EL (cell line): ENCODE data around the gene ALOX15B.

Experiments
- DNase-seq: peaks from one replicate; pipeline ENCODE4 v3.0.0-alpha.2; 2016

ALOX15B gene

DNA sequence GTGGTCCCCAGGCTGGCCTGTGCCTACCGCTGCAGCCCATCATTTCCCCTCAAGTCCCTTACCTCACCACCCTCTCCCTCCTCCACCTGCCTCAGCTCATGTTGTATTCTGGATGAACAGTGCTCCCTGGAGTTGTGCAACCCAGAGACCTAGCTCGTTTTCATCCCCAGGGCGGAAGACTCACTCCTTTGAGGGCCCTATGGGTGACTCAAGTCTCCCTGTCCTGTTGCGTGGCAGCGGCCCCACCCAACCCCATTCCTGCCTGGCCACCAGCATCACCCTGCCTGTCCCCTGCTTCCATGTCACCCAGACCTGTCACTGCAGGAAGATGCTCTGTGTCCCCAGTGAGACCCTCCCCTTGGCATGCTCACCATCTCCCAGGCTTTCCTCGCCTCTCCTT is 45.4 kb downstream of the ALOX15B start:
- DNase-seq = no peak

DNA sequence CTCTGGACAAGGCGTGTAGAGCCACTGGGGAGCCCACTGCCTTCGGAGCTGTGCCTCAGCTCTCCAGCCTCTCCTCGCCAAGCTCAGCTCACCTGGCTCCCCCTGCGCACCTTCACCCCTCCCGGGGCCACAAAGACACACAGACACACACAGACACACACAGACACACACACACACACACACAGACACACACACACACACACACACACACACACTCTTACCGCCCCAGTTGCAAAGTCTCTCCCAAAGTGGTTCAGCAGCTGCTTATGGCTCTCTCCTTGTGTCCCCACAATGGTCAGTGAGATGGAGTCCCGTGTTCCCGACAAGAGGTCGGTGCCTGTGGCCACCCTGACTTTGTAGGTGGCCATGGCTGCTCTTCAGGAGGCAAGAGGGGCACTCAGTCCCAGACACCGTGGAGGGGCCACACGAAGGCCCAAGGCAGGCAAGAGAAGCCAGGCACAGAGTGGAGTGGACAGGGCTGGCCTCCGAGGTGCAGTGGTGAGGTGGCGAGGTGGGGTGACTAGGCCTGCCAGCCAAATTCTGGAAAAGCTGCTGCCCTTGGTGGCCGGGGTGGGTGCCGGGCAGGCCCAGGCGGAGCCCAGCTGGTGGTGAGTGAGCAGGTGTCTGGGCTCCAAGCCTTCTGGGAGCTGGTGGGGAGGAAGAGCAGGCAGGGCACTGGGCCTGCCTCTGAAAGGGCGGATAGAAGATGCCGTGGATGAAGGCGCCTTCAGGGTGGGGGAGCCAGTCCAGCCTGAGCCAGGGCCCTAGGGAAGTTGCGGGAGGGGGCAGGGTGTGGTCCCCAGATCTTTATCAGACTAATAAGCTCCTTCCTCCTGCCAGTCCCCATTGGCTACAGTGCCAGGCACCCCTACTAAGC is 48.5 kb downstream of the ALOX15B start, which contains the start of gene ALOX12B:
TSS of gene ALOX12B (minus strand) at position 642 of the 877 bp plus-strand sequence. CDS start at position 368, 274 bp downstream.
- DNase-seq = no peak

- DNase-seq = no peak
These were observed 49.0 kb downstream of the ALOX15B start for GRCh38 chr17:8087952-8088230.

DNA sequence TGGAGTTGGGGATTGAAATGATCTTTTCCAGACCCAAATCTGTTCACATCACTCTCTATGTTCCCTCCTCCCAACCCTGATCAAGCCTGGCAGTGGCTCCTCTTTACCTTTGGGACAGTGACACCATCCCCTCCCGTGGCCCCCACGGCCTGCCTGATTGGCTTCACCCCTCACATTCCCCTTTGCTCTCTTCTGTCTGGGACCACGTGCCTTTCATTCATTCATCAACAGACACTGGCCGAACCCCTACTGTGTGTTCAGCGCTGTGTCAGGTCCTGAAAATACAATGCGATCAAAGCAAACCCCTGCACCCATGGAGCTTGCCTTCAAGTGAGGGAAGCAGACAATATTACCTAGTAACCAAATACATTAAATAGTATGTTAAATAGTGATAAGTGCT is 50.9 kb downstream of the ALOX15B start:
- DNase-seq = no peak

DNA sequence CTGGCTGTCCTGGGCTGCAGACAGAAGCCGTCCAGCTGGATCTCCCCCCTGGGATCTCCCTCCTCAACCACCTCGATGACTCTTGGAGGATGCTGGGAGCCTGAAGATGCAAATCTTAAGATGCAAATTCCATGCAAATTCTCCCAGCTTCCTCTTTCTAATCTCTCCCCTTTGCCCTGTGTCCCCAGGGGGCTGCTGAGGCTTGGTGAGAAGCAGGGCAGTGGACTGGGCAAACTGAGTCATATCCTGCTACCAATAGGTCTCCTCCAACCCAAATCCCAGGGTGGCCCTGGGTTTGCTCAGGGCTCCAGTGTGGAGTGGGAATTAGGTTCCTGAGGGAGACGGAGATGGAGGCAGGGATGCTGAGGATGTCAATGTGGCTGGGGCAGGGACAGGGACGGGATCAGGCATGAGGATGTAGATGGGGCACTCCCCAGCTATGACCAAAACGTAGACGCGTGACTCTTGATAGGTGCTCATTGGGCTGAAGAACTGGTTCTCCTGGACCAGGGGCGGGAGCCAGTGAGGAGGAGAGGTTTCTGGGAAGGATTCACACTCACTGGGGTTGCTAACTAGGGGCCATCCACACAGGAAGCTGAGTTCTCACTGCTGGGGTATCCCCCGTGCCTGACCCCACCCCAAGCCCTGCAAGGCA is 52.3 kb downstream of the ALOX15B start:
- DNase-seq = no peak

DNA sequence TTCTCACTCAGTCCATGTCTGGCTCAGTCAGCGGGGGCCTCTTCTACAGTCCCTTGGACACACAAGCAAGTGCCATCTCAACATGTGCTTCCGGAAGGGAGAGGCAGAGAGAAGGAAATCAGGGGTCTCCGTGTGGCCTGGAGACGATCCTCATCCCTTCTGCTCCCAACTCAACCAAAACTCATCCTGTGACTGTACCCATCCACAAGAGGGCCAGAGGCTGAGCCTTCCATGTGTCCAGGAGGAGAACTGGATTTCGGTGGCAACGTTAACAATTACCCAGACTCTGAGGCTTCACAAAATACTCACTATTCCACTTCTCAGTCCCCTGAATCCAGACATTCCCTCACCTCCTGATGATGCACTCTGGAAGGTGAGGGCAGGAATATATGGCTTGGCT is 56.5 kb downstream of the ALOX15B start:
- no peak for DNase-seq

DNA sequence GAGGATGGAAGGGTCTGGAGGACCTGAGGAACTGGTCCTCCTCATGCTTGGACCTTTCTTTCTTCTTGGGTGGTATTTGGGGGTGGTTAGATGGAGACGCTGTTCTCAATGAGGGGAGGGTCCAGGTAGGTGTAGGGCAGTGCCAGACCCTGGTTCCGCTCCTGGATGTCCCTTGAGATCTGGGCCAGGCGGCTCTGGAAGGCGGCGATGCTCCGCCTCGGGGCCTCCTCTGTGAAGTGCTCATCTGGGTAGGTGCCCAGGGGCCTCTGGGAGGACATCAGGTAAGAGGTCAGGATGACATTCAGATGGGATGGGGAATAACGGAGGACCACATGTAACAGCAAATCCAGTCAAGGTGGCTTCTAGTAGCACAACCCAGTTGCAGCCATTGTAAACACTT is 57.7 kb downstream of the ALOX15B start:
- no peak for DNase-seq
